ENCODE data around the gene DCLK1. TPM values are rescaled to one million over a fixed set of nuclear protein-coding genes. Genes with fewer than 3 reads are reported as not detected.

Gene DCLK1
- total RNA-seq, 1 experiment from 2014 or later, result 36.2 TPM

DNA sequence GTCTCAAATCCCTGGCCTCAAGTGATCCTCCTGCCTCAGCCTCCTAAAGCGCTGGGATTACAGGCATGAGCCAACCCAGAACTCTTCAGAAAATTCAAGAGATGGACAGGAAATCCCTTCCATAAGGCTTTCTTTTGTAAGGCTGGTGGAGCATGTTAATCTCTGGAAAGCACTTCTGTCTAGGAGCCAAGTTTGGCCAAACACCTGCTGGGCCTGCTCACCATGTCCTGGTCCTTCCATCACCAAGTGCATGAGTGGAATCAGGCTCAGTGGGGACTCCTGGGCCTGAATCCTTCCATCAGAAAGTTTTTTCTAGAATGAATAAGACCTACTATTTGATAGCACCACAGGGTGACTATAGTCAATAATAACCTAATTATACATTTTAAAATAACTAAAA is 148.0 kb downstream of the DCLK1 start:
- H3K27ac ChIP-seq (ENCODE audit: insufficient read length, low read depth, low read length), result no peak overlapping the region
- Mint-ChIP-seq H3K27me3 (ENCODE audit: low read depth) (no peaks in the 10 kb centered on the region; the same call in 1 of the 2 replicates), H3K27ac (no peak overlapping the region), H3K4me3 (no peak overlapping the region), H3K36me3 (ENCODE audit: insufficient read depth in 1 of 3, low read depth in 3 of 3) (peaks cover 12 to 30% (median 17%) of the 10 kb centered on the region in 3 experiments), H3K9me3 (peaks cover 26 to 27% of the 10 kb centered on the region in 2 experiments), H3K4me1 (peaks cover 42 to 44% of the 10 kb centered on the region in 2 experiments)
- peaks cover 4% of the 10 kb centered on the region for H3K9me3 ChIP-seq (ENCODE audit: control insufficient read depth, low read depth, low read length)
- no peak overlapping the region for H2BK120ac ChIP-seq (ENCODE audit: low read depth, low read length, poor library complexity, severe bottlenecking)
- peaks cover 15% of the 10 kb centered on the region for H3K4me1 ChIP-seq (ENCODE audit: insufficient read depth, low read length)
- no peak overlapping the region for H4K5ac ChIP-seq (ENCODE audit: insufficient read length, low read depth, low read length)
- no peak overlapping the region for H2BK5ac ChIP-seq (ENCODE audit: insufficient read length, low read length)
- TF ChIP-seq, protein P1, sequence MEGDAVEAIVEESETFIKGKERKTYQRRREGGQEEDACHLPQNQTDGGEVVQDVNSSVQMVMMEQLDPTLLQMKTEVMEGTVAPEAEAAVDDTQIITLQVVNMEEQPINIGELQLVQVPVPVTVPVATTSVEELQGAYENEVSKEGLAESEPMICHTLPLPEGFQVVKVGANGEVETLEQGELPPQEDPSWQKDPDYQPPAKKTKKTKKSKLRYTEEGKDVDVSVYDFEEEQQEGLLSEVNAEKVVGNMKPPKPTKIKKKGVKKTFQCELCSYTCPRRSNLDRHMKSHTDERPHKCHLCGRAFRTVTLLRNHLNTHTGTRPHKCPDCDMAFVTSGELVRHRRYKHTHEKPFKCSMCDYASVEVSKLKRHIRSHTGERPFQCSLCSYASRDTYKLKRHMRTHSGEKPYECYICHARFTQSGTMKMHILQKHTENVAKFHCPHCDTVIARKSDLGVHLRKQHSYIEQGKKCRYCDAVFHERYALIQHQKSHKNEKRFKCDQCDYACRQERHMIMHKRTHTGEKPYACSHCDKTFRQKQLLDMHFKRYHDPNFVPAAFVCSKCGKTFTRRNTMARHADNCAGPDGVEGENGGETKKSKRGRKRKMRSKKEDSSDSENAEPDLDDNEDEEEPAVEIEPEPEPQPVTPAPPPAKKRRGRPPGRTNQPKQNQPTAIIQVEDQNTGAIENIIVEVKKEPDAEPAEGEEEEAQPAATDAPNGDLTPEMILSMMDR (conservative IDR thresholded peaks at IDR 0.05), result no peak
- no peaks in the 10 kb centered on the region for H4K20me1 ChIP-seq (ENCODE audit: control insufficient read depth, insufficient read depth, insufficient read length)
- no peak overlapping the region for H4K8ac ChIP-seq (replicated peaks; ENCODE audit: insufficient read length, low read depth, low read length)
- no peak overlapping the region for H4K91ac ChIP-seq (ENCODE audit: insufficient read length, low read depth, low read length)
- no peak overlapping the region for H3K23ac ChIP-seq (ENCODE audit: insufficient read length, low read depth, low read length)
- H2AFZ ChIP-seq (ENCODE audit: low read length), result no peak overlapping the region
- H2AK5ac ChIP-seq (ENCODE audit: insufficient read length, low read length), result no peak overlapping the region
- no CpG with 5 or more reads among the region's 1 CpG for WGBS (ENCODE audit: extremely low coverage, insufficient read length, low lambda C conversion rate)
- H3K23me2 ChIP-seq (ENCODE audit: insufficient read length, low read depth, low read length, poor library complexity, severe bottlenecking), result no peaks in the 10 kb centered on the region
- H3K56ac ChIP-seq (ENCODE audit: insufficient read length, low read depth, low read length), result no peak overlapping the region
- DNase-seq, result no peak
- H2BK15ac ChIP-seq (ENCODE audit: low read depth, low read length), result no peak overlapping the region
- no peak overlapping the region for H3K18ac ChIP-seq (ENCODE audit: insufficient read length, low read depth, low read length)
- H3K4ac ChIP-seq (ENCODE audit: low read depth, low read length), result no peak overlapping the region
- H3T11ph ChIP-seq (ENCODE audit: low read length), result no peak overlapping the region
- no peaks in the 10 kb centered on the region for H3K27me3 ChIP-seq (ENCODE audit: insufficient read depth, low read length)
- no peak overlapping the region for H3K4me2 ChIP-seq (ENCODE audit: insufficient read depth, insufficient read length, low read length)
- no peak overlapping the region for H3K9ac ChIP-seq (ENCODE audit: extremely low read depth, insufficient read length, low read length)
- no peak overlapping the region for H3K14ac ChIP-seq (ENCODE audit: insufficient read depth, low read length)
- H2BK20ac ChIP-seq (ENCODE audit: low read depth, low read length, poor library complexity, severe bottlenecking), result no peak overlapping the region
- no peaks in the 10 kb centered on the region for H3K79me2 ChIP-seq (ENCODE audit: insufficient read depth, low read length)
- no peak overlapping the region for H2BK12ac ChIP-seq (ENCODE audit: insufficient read length, low read depth, low read length)
- H3K79me1 ChIP-seq (ENCODE audit: insufficient read depth, low read depth, low read length, poor library complexity, severe bottlenecking), result no peaks in the 10 kb centered on the region
